Measurements from ENCODE around the gene CRACR2B.
A peak's percentile ranks its signal among the peaks of the same experiment; 100 is the strongest.

Gene CRACR2B

DNA sequence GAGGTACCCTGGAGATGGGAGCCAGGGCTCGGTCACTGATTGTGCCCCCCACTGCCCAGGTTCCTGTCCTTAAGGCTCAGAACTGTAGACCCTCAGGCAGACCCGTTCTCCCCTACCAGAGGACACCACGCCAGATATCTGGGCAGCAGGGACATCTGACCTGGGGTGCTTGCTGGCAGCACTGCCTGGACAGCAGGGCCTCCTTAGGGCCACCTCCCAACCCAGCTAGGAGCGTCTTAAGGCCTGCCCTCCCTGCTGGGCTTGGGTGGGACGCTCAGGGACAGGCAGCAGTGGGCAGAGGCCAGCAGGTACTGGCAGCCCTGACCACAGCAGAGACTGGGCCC lies 11.5 kb downstream of the CRACR2B start:
- no peak for DNase-seq (ENCODE audit: low spot score)
- TF ChIP-seq, protein P1, sequence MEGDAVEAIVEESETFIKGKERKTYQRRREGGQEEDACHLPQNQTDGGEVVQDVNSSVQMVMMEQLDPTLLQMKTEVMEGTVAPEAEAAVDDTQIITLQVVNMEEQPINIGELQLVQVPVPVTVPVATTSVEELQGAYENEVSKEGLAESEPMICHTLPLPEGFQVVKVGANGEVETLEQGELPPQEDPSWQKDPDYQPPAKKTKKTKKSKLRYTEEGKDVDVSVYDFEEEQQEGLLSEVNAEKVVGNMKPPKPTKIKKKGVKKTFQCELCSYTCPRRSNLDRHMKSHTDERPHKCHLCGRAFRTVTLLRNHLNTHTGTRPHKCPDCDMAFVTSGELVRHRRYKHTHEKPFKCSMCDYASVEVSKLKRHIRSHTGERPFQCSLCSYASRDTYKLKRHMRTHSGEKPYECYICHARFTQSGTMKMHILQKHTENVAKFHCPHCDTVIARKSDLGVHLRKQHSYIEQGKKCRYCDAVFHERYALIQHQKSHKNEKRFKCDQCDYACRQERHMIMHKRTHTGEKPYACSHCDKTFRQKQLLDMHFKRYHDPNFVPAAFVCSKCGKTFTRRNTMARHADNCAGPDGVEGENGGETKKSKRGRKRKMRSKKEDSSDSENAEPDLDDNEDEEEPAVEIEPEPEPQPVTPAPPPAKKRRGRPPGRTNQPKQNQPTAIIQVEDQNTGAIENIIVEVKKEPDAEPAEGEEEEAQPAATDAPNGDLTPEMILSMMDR (IDR thresholded peaks at IDR 0.05; ENCODE audit: borderline replicate concordance, control extremely low read depth, extremely low read depth, insufficient read depth, missing control alignments): no peak
- in situ Hi-C loops (cut with MboI; ENCODE audit: low sequenced_read_pairs, unreplicated experiment): no loop called here

DNA sequence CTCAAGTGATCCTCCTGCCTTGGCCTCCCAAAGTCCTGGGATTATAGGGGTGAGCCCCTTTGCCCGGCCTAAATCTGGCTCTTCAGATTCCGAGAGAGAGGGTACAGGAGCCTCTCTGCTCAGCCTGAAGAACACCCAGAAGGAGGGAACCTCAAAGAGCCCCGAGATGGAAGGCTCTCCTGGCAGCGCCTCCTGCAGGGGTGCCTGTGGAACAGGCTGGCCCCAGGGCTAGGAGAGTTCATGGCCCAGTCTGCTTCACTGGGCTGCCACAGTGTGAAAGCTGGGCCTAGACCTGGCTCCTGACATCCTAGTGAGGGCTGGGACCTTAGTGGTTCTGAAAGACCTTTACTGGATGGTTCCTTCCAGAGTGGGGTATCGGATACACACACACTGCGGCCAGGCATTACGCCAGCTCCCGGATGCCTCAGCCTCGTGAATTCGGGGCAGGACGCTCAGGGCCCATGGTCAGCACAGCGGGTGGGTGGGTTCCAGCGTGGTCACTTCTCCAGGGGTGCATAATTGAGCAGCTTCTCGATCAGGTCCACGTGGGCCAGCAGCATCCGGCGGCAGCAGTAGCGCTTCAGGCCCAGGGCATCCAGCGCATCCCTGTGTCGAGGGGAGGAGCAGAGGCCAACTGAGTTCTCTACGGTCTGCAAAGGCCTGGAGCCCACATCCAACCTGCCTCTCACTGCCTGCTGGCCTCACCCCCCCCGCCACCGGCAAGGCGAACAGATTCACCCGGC lies 12.3 kb downstream of the CRACR2B start:
- TF ChIP-seq, protein P1 (IDR thresholded peaks at IDR 0.05; ENCODE audit: borderline replicate concordance, control extremely low read depth, extremely low read depth, insufficient read depth, missing control alignments): peak; percentile 33

DNA sequence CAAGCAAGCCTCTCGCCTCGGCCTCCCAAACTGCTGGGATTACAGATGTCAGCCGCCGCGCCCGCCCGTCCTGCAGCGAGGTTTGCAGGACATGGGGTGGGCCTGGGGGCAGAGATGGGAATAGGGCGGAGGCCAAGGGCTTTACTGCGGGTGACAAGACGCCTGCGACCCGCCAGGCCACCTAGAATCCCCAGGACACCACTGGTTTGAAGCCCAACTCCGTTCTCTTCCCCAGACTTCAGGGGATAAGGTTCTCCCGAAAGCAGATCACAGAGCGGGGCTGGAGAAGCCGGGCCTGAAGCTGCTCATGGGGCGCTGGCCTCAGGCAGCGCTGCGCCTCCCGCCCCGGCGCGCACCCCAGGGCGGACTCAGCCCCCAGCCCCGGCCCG lies 14.3 kb downstream of the CRACR2B start:
- in situ Hi-C loops (cut with MboI; ENCODE audit: low sequenced_read_pairs, unreplicated experiment): loop anchor here (10.0 kb wide), 1 partner anchor 213 kb away; no protein-coding TSS in a partner anchor
- DNase-seq (ENCODE audit: low spot score): no peak

More for the DNA sequence above, 12.3 kb downstream of the CRACR2B start:
- DNase-seq (ENCODE audit: low spot score): no peak
- in situ Hi-C loops (cut with MboI; ENCODE audit: low sequenced_read_pairs, unreplicated experiment): loop anchor here (10.0 kb wide), 1 partner anchor 215 kb away; no protein-coding TSS in a partner anchor

DNA sequence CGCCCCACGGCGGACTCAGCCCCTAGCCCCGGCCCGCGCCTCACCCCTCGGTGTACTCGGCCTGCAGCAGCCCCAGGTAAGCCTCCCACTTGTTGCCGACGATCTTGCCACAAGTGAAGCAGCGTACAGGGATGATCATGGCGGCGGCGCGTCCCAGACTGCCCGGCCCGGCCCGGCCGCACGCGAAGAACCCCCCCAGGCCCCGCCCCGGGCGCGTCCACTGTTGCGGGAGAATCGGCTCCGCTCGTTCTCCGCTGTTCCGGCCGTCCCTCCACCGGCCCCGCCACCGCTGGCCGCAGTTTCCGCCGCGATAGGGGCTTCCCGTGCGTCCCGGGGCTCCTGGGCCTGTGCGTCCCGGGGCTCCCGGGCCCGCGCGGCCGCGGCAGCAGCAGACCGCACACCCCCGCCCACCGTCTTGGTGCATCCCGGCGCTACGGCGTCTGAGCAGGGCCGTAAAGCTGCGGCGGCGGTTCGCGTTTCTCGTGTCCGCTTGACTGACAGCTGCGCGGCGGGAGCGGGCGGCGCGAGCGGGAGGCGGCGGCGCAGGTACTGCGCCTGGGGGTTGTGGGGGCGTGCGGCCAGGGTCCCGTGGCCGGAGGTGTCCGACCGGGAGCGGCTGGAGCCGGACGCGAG lies 14.8 kb downstream of the CRACR2B start, which contains the start of the genes POLR2L and TSPAN4:
TSS of gene POLR2L (minus strand) at position 160 of the 633 bp plus-strand sequence. CDS start at position 139, 21 bp downstream.
TSS of gene TSPAN4 (plus strand) at position 483 of the 633 bp plus-strand sequence. CDS start 7,453 bp downstream, outside the sequence.
- TF ChIP-seq, protein P1 (IDR thresholded peaks at IDR 0.05; ENCODE audit: borderline replicate concordance, control extremely low read depth, extremely low read depth, insufficient read depth, missing control alignments): no peak
- in situ Hi-C loops (cut with MboI; ENCODE audit: low sequenced_read_pairs, unreplicated experiment): loop anchor here (10.0 kb wide), 1 partner anchor 212 kb away; no protein-coding TSS in a partner anchor
- peak; percentile 95 for DNase-seq (ENCODE audit: low spot score)

More for the DNA sequence above, 14.3 kb downstream of the CRACR2B start:
- TF ChIP-seq, protein P1 (IDR thresholded peaks at IDR 0.05; ENCODE audit: borderline replicate concordance, control extremely low read depth, extremely low read depth, insufficient read depth, missing control alignments): no peak

DNA sequence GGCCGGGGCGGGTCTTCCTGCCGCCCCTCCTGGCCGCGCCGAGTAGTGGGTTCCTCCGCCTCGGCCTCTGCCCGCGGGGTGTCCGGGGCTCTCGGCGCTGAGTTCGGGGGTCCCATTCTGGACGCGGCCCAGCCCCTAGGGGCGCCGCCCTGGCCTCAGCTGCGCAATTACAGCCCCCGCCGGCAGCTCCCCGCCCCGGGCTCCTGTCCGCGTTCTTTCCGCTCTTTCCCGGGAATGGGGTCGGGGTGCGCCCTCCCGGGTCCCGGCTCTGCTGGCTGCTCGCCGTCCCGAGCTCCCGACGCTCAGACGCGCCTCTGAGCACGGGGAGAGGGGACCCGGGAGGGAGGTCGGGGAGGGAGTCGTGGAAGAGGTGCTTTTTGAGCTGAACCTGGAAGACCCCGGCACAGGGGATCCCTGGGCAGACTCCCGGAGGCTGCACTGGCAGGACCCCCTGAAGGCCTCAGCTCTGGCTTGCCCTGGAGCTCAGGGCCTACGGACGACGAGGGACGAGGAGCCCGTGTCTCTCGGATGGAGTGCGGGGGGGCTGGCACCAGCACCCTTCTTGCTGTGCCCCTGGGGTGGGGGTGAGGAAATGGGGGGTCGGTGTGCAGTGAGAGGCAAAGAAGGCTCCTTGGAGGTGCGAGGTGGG lies 15.5 kb downstream of the CRACR2B start:
- no peak for DNase-seq (ENCODE audit: low spot score)
- TF ChIP-seq, protein P1 (IDR thresholded peaks at IDR 0.05; ENCODE audit: borderline replicate concordance, control extremely low read depth, extremely low read depth, insufficient read depth, missing control alignments): no peak
- in situ Hi-C loops (cut with MboI; ENCODE audit: low sequenced_read_pairs, unreplicated experiment): loop anchor here (10.0 kb wide), 1 partner anchor 212 kb away; no protein-coding TSS in a partner anchor
